Neural progenitor cell (in vitro differentiated cells): ENCODE data around the gene CHST15. TPM values are rescaled to one million over a fixed set of nuclear protein-coding genes. Genes with fewer than 3 reads are reported as not detected.
A peak's percentile ranks its signal among the peaks of the same experiment; 100 is the strongest.

Experiments used
- DNase-seq: peaks from one replicate; pipeline ENCODE4 v3.0.0-alpha.2; 2016; ENCODE audit warnings: low spot score
- H2AFZ ChIP-seq: fragments of 200-600 bp; sonication (generic); replicated peaks from 2 replicates; pipeline ENCODE4 v1.6.1; 2016; ENCODE audit warnings: antibody characterized with exemption
- H3F3A ChIP-seq: fragments of 200-600 bp; sonication (generic); 2 replicates; pipeline ENCODE4 v1.6.1; 2016; ENCODE audit warnings: antibody characterized with exemption, low read depth
- H3K27ac ChIP-seq: fragments of 200-600 bp; sonication (generic); 2 replicates; pipeline ENCODE4 v1.5.1; 2016; ENCODE audit warnings: mild to moderate bottlenecking
- H3K27me3 ChIP-seq: fragments of 200-600 bp; sonication (generic); 2 replicates; pipeline ENCODE4 v1.6.1; 2016; ENCODE audit warnings: mild to moderate bottlenecking, moderate library complexity
- H3K36me3 ChIP-seq: fragments of 200-600 bp; sonication (generic); 2 replicates; pipeline ENCODE4 v1.5.1; 2016
- H3K4me1 ChIP-seq: fragments of 200-600 bp; sonication (generic); 2 replicates; pipeline ENCODE4 v1.6.1; 2016; ENCODE audit warnings: mixed run types
- H3K4me2 ChIP-seq: fragments of 200-600 bp; sonication (generic); 2 replicates; pipeline ENCODE4 v1.6.1; 2016
- H3K4me3 ChIP-seq: fragments of 200-600 bp; sonication (generic); 2 replicates; pipeline ENCODE4 v1.5.1; 2016
- H3K79me2 ChIP-seq: fragments of 200-600 bp; sonication (generic); 2 replicates; pipeline ENCODE4 v1.6.1; 2016; ENCODE audit warnings: low read depth
- H3K9ac ChIP-seq: fragments of 200-600 bp; sonication (generic); 2 replicates; pipeline ENCODE4 v1.6.1; 2016
- H3K9me3 ChIP-seq: fragments of 200-600 bp; sonication (generic); 2 replicates; pipeline ENCODE4 v1.5.1; 2016; ENCODE audit warnings: low read depth
- H4K20me1 ChIP-seq: fragments of 200-600 bp; sonication (generic); 2 replicates; pipeline ENCODE4 v1.6.1; 2016; ENCODE audit warnings: low read depth
- H3K27ac Mint-ChIP-seq: 3 replicates; pipeline ENCODE4 v1.8.0; 2021; ENCODE audit warnings: mixed read lengths
- H3K27me3 Mint-ChIP-seq: 2 replicates; pipeline ENCODE4 v1.8.0; 2022; ENCODE audit warnings: low read depth, mild to moderate bottlenecking, inconsistent platforms, moderate library complexity, mixed read lengths; ENCODE audit not compliant: insufficient read depth
- H3K36me3 Mint-ChIP-seq: 3 replicates; pipeline ENCODE4 v1.8.0; 2021; ENCODE audit warnings: mixed read lengths
- H3K4me1 Mint-ChIP-seq: 3 replicates; pipeline ENCODE4 v1.8.0; 2021; ENCODE audit warnings: mixed read lengths
- H3K4me3 Mint-ChIP-seq: 3 replicates; pipeline ENCODE4 v1.8.0; 2021; ENCODE audit warnings: mild to moderate bottlenecking, moderate library complexity, mixed read lengths
- H3K9me3 Mint-ChIP-seq: 3 replicates; pipeline ENCODE4 v1.8.0; 2020; ENCODE audit warnings: mixed read lengths
- CTCF ChIP-seq: fragments of 200-600 bp; sonication (generic); IDR thresholded peaks from 2 replicates; pipeline ENCODE4 v1.5.1; 2017; ENCODE audit warnings: antibody characterized with exemption, mild to moderate bottlenecking
- EZH2 ChIP-seq: fragments of 200-600 bp; sonication (generic); IDR thresholded peaks from 2 replicates; pipeline ENCODE4 v1.6.1; 2017; ENCODE audit warnings: antibody characterized with exemption, mild to moderate bottlenecking, moderate library complexity
- EZH2phosphoT487 ChIP-seq: fragments of 200-600 bp; sonication (generic); IDR thresholded peaks from 2 replicates; pipeline ENCODE4 v1.6.1; 2017; ENCODE audit warnings: antibody characterized with exemption
- total RNA-seq: library from RNA; depleted of rRNA; stranded (reverse); fragments of >200 nt; gene quantifications from 2 replicates; pipeline ENCODE4 v1.2.3, GENCODE V29; 2015; ENCODE audit warnings: low replicate concordance

Gene CHST15
- total RNA-seq, 1 donor from 2014 or later, result 0.54 TPM

GRCh38 chr10:124010563-124011131, 82.8 kb downstream of the CHST15 start:
- no peak overlapping the region for H3K27ac ChIP-seq
- H3K4me1 ChIP-seq, result peaks cover 7% of the 10 kb centered on the region
- Mint-ChIP-seq H3K4me1 (peaks cover 11% of the 10 kb centered on the region), H3K36me3 (peaks cover 36% of the 10 kb centered on the region), H3K4me3 (no peak overlapping the region), H3K27me3 (peaks cover 5% of the 10 kb centered on the region), H3K9me3 (peaks cover 3% of the 10 kb centered on the region), H3K27ac (no peak overlapping the region)
- no peaks in the 10 kb centered on the region for H3F3A ChIP-seq
- H3K9me3 ChIP-seq, result no peaks in the 10 kb centered on the region
- TF ChIP-seq CTCF (no peak), EZH2 (no peak), EZH2phosphoT487 (no peak)
- no peak overlapping the region for H2AFZ ChIP-seq
- H3K4me2 ChIP-seq, result no peak overlapping the region
- no peak overlapping the region for H3K9ac ChIP-seq
- no peaks in the 10 kb centered on the region for H4K20me1 ChIP-seq
- H3K36me3 ChIP-seq, result no peaks in the 10 kb centered on the region
- H3K79me2 ChIP-seq, result no peaks in the 10 kb centered on the region
- DNase-seq, result peak; percentile 92
- no peaks in the 10 kb centered on the region for H3K27me3 ChIP-seq
- no peak overlapping the region for H3K4me3 ChIP-seq

- Histone ChIP-seq H3K9me3 (no peaks in the 10 kb centered on the region), H3K9ac (no peak overlapping the region), H3F3A (no peaks in the 10 kb centered on the region), H3K36me3 (no peaks in the 10 kb centered on the region), H3K79me2 (no peaks in the 10 kb centered on the region), H2AFZ (no peak overlapping the region), H4K20me1 (no peaks in the 10 kb centered on the region), H3K4me2 (no peak overlapping the region), H3K27me3 (no peaks in the 10 kb centered on the region), H3K4me3 (no peak overlapping the region), H3K4me1 (peaks cover 8% of the 10 kb centered on the region), H3K27ac (no peak overlapping the region)
- DNase-seq, result no peak
- Mint-ChIP-seq H3K27ac (no peak overlapping the region), H3K9me3 (peaks cover 3% of the 10 kb centered on the region), H3K4me3 (no peak overlapping the region), H3K36me3 (peaks cover 36% of the 10 kb centered on the region), H3K27me3 (peaks cover 5% of the 10 kb centered on the region), H3K4me1 (peaks cover 13% of the 10 kb centered on the region)
- TF ChIP-seq CTCF, result no peak
Observed at GRCh38 chr10:124010024-124010423, 83.4 kb downstream of the CHST15 start.

- no peak for DNase-seq
- Histone ChIP-seq H3K9me3 (no peaks in the 10 kb centered on the region), H4K20me1 (no peaks in the 10 kb centered on the region), H3K4me3 (no peak overlapping the region), H3F3A (no peaks in the 10 kb centered on the region), H3K27me3 (no peaks in the 10 kb centered on the region), H3K4me1 (peaks cover 8% of the 10 kb centered on the region), H2AFZ (no peak overlapping the region), H3K36me3 (no peaks in the 10 kb centered on the region), H3K27ac (no peak overlapping the region), H3K9ac (no peak overlapping the region), H3K79me2 (no peaks in the 10 kb centered on the region), H3K4me2 (no peak overlapping the region)
- Mint-ChIP-seq H3K27me3 (peaks cover 5% of the 10 kb centered on the region), H3K4me3 (no peak overlapping the region), H3K27ac (no peak overlapping the region), H3K9me3 (peaks cover 3% of the 10 kb centered on the region), H3K4me1 (peaks cover 12% of the 10 kb centered on the region), H3K36me3 (peaks cover 35% of the 10 kb centered on the region)
- TF ChIP-seq EZH2phosphoT487 (no peak), EZH2 (no peak), CTCF (no peak)
Observed at GRCh38 chr10:124009231-124010015, 84.0 kb downstream of the CHST15 start.
